Measurements from ENCODE around the gene RFLNA. TPM values are rescaled to one million over a fixed set of nuclear protein-coding genes. Genes with fewer than 3 reads are reported as not detected.
A peak's percentile ranks its signal among the peaks of the same experiment; 100 is the strongest.

RFLNA gene
- total RNA-seq, 1 donor from 2014 or later: 1.4 TPM

DNA sequence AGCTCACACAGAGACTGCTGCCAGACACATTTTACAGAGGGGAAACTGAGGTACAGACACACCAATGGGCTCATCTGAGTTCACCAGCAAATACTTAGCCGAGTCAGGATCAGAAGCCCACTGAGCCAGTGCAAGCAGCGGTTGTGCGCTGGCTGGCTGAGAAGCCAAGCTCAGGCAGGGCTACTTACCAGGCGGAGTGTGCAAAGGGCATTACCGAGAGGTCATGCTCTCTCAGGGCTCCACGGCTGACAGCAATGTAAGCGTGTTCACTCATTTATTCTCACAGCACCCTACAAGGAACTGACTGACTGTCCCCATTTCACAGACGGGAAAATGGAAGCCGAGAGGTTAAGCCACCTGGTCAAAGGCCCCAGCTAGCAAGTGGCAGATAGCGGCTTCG lies 63.7 kb downstream of the RFLNA start:
- no peaks in the 10 kb centered on the region for H3K9me3 Mint-ChIP-seq
- H3K27ac Mint-ChIP-seq: no peak overlapping the region
- no peak overlapping the region for H3K4me3 Mint-ChIP-seq
- peaks cover 18% of the 10 kb centered on the region for H4K20me1 ChIP-seq (ENCODE audit: low read depth)
- no peak overlapping the region for H3K4me2 ChIP-seq
- H3K4me1 Mint-ChIP-seq: peaks cover 6% of the 10 kb centered on the region
- H2AFZ ChIP-seq (replicated peaks): no peak overlapping the region
- no peak for DNase-seq (ENCODE audit: low spot score)
- no peaks in the 10 kb centered on the region for H3K9me3 ChIP-seq (ENCODE audit: low read depth)
- no peaks in the 10 kb centered on the region for H3F3A ChIP-seq (ENCODE audit: low read depth)
- TF ChIP-seq EZH2 (IDR thresholded peaks at IDR 0.05): no peak
- TF ChIP-seq, protein P1, sequence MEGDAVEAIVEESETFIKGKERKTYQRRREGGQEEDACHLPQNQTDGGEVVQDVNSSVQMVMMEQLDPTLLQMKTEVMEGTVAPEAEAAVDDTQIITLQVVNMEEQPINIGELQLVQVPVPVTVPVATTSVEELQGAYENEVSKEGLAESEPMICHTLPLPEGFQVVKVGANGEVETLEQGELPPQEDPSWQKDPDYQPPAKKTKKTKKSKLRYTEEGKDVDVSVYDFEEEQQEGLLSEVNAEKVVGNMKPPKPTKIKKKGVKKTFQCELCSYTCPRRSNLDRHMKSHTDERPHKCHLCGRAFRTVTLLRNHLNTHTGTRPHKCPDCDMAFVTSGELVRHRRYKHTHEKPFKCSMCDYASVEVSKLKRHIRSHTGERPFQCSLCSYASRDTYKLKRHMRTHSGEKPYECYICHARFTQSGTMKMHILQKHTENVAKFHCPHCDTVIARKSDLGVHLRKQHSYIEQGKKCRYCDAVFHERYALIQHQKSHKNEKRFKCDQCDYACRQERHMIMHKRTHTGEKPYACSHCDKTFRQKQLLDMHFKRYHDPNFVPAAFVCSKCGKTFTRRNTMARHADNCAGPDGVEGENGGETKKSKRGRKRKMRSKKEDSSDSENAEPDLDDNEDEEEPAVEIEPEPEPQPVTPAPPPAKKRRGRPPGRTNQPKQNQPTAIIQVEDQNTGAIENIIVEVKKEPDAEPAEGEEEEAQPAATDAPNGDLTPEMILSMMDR (IDR thresholded peaks at IDR 0.05): no peak
- no peak for TF ChIP-seq EZH2phosphoT487 (IDR thresholded peaks at IDR 0.05)
- no peak overlapping the region for H3K27ac ChIP-seq
- H3K27me3 Mint-ChIP-seq (ENCODE audit: insufficient read depth, low read depth): peaks cover 7% of the 10 kb centered on the region
- no peaks in the 10 kb centered on the region for H3K79me2 ChIP-seq (ENCODE audit: low read depth)
- H3K36me3 Mint-ChIP-seq: peaks cover 15% of the 10 kb centered on the region
- no peak overlapping the region for H3K9ac ChIP-seq
- no peaks in the 10 kb centered on the region for H3K4me1 ChIP-seq
- no peak overlapping the region for H3K4me3 ChIP-seq
- H3K36me3 ChIP-seq: no peaks in the 10 kb centered on the region
- no peaks in the 10 kb centered on the region for H3K27me3 ChIP-seq

DNA sequence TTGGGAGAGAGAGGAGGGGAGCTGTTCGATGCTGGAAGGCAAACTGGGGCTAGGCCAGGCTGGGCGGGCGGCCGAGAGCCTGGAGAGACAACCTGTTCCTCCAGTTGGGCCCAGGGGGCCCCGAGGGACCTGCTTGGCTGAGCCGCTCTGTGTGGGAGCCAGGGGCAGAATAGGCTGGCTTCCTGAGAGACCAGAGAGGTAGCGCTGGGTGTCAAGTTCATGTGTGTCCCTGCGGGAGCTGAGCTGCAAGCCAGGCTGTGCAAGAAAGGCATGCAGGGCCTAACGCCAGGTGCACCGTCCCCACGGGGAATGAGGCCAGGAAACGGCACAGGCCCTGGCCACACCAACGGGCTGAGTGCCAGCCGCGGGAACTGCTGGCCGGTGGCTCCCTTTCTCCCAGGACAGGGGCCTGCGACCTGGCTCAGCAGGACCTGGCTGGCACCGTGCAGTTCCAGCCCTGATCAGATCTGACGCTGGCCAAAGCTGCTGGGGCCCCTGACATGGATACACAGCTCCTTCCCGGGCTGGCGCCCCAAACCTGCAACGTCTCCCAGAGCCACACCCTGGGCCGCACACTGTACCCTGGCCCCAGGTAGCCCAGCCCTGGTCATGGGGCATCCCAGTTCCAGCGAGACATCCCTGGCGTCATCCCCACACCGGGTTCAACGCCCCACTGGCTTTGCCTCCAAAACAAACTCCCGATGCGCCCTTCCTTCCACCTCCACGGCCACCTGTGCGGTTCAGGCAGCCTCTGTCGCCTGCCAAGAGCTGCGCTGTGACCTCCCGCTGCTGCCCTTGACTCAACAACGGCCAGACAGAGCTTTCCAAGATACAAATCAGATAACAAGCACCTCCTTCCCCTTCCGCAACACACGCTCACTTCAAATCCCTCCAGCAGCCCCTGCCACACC lies 65.0 kb downstream of the RFLNA start:
- no peak overlapping the region for H3K4me3 ChIP-seq
- no peaks in the 10 kb centered on the region for H3K9me3 Mint-ChIP-seq
- peak overlapping the region; percentile 88 for H3K27ac Mint-ChIP-seq
- peaks cover 18% of the 10 kb centered on the region for H4K20me1 ChIP-seq (ENCODE audit: low read depth)
- H3K27ac ChIP-seq: no peak overlapping the region
- H3K4me1 ChIP-seq: no peaks in the 10 kb centered on the region
- no peak overlapping the region for H3K9ac ChIP-seq
- no peaks in the 10 kb centered on the region for H3K79me2 ChIP-seq (ENCODE audit: low read depth)
- no peaks in the 10 kb centered on the region for H3F3A ChIP-seq (ENCODE audit: low read depth)
- H3K4me2 ChIP-seq: no peak overlapping the region
- peaks cover 9% of the 10 kb centered on the region for H3K4me1 Mint-ChIP-seq
- H3K27me3 Mint-ChIP-seq (ENCODE audit: insufficient read depth, low read depth): peaks cover 6% of the 10 kb centered on the region
- TF ChIP-seq EZH2phosphoT487 (IDR thresholded peaks at IDR 0.05) (no peak), EZH2 (IDR thresholded peaks at IDR 0.05) (no peak)
- TF ChIP-seq, protein P1 (IDR thresholded peaks at IDR 0.05): no peak
- H3K36me3 Mint-ChIP-seq: peaks cover 13% of the 10 kb centered on the region
- DNase-seq (ENCODE audit: low spot score): no peak
- H3K4me3 Mint-ChIP-seq: no peak overlapping the region
- no peaks in the 10 kb centered on the region for H3K36me3 ChIP-seq
- H2AFZ ChIP-seq (replicated peaks): no peak overlapping the region
- H3K27me3 ChIP-seq: no peaks in the 10 kb centered on the region
- H3K9me3 ChIP-seq (ENCODE audit: low read depth): no peaks in the 10 kb centered on the region

DNA sequence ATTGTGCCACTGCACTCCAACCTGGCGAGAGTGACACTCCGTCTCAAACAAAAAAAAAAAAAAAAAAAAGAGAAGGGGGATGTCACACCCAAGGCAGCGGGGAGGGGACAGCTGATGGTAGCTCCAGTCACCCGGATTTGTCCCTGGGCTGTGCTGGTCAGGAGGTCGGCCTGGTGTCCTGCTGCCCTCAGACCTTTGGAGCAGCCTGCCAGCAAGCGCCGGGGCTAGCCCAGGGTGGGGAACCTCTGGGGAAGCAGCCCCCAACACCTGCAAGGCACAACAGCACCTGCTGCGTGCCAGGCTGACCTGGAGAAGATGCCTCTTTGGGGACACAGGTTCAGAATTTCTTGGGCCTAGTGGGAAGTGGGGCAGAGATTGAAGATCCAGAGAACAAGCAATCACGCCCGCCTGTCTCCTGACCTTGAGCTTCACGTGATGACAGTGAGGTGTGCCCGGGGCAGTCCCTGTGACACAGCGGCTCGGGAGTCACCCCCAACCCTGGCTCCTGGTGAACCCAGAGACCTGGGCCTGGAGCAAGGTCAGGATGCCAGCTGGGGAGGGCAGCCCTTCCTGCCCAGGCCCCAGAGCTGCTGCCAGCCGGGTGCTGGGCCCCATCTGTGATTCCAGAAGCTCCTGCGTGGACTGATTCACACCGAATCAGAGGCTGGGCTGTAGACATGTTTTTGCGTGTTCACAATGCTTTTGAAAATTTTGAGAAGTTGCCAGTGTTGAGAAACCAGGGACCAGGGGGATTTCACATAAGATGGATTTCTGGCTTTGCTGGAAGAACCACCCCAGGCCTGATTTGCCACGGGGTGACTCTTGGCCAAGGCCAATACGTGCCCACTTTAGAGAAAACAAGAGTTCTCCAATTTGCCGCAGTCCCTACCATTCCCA lies 66.4 kb downstream of the RFLNA start:
- Histone ChIP-seq H3K4me2 (no peak overlapping the region), H3K36me3 (no peaks in the 10 kb centered on the region), H3K4me3 (no peak overlapping the region), H3K4me1 (no peaks in the 10 kb centered on the region), H4K20me1 (ENCODE audit: low read depth) (peaks cover 18% of the 10 kb centered on the region), H3F3A (ENCODE audit: low read depth) (no peaks in the 10 kb centered on the region), H2AFZ (replicated peaks) (no peak overlapping the region), H3K9me3 (ENCODE audit: low read depth) (no peaks in the 10 kb centered on the region), H3K79me2 (ENCODE audit: low read depth) (no peaks in the 10 kb centered on the region), H3K9ac (no peak overlapping the region), H3K27ac (no peak overlapping the region), H3K27me3 (no peaks in the 10 kb centered on the region)
- Mint-ChIP-seq H3K4me1 (peaks cover 9% of the 10 kb centered on the region), H3K9me3 (no peaks in the 10 kb centered on the region), H3K27ac (peak overlapping the region; percentile 25), H3K27me3 (ENCODE audit: insufficient read depth, low read depth) (peaks cover 7% of the 10 kb centered on the region), H3K36me3 (peaks cover 15% of the 10 kb centered on the region), H3K4me3 (no peak overlapping the region)
- no peak for TF ChIP-seq EZH2phosphoT487 (IDR thresholded peaks at IDR 0.05)
- TF ChIP-seq, protein P1 (IDR thresholded peaks at IDR 0.05): no peak
- TF ChIP-seq EZH2 (IDR thresholded peaks at IDR 0.05): no peak
- no peak for DNase-seq (ENCODE audit: low spot score)
